ENCODE results near the gene METTL2B. TPM values are rescaled to one million over a fixed set of nuclear protein-coding genes. Genes with fewer than 3 reads are reported as not detected.

METTL2B gene
- total and polyA plus RNA-seq, 12 donors = 10.0 to 24.2 (median 19.4) TPM

DNA sequence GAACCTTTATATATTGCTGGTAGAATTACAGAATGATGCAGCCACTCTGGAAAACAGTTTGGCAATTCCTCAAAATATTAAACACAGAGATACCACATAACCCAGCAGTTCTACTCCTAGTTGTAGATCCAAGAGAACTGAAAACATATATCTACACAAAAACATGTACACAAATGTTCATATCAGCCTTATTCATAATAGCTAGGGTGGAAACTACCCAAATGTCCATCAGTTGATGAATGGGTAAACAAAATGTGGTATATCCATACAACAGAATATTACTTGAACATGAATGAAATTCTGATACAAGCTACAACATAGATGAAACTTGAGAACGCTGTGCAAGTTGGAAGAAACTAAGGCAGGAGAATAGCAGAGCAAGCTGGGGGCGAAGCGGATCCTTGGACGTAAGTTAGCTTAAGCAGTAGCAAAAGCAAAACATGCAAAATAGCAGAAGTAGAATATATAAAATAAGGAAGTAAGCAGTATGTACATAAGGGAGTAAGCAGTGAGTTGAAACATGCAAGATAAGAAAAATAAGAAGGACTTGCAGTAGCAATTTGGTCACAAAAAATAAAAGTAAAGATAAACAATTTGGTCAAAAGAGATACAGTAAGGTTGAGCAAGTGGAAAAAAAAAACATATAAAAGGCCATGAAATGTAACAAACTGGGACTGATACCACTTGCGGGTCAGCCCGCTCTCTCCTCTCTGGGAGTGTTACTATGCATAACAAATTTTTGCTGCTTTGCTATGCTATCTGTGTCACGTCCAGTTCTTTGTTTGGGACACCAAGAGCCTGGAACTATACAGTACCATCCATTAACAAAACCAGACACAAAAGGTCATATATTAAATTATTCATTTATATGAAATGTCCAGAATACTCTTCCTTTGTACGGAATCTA lies 38.9 kb upstream of the METTL2B start:
- TF ChIP-seq CTCF (IDR thresholded peaks at IDR 0.05) = no peak
- H3K36me3 ChIP-seq = no peaks in the 10 kb centered on the region
- no peak overlapping the region for H3K4me3 ChIP-seq
- ATAC-seq (no peak), DNase-seq (no peak)
- H3K4me1 ChIP-seq = peaks cover 0 to 16% (median 0%) of the 10 kb centered on the region in 9 donors
- 86 to 90% methylated on average over 8 of the region's 8 CpGs for WGBS, 2 donors
- H3K9me3 ChIP-seq = no peaks in the 10 kb centered on the region
- peak overlapping the region in 1 of 10 donors; percentile 85 for H3K27ac ChIP-seq
- intact Hi-C loops (cut with DNase I) = no loop called here
- H3K27me3 ChIP-seq = no peaks in the 10 kb centered on the region

DNA sequence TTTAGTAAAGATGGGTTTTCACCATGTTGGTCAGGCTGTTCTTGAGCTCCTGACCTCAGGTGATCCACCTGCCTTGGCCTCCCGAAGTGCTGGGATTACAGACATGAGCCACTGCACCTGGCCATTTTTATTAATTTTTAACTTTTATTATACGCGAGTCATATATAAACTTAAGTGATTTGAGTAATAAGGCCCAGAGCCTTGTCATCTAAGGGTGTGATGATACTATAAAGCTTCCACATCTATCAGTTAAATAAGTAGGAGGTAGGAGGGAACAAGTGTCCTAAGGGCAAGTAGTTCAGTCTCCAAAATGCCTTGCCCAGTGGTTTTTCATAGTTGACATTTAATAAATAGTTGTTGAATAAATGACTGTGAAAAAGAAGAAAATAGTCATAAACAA lies 34.2 kb upstream of the METTL2B start:
- Histone ChIP-seq H3K4me3 (no peak overlapping the region), H3K27me3 (no peaks in the 10 kb centered on the region), H3K9me3 (no peaks in the 10 kb centered on the region), H3K4me1 (peaks cover 0 to 17% (median 0%) of the 10 kb centered on the region in 9 donors), H3K27ac (no peak overlapping the region), H3K36me3 (no peaks in the 10 kb centered on the region)
- intact Hi-C loops (cut with DNase I) = no loop called here
- ATAC-seq (no peak), DNase-seq (no peak)
- no peak for TF ChIP-seq CTCF (IDR thresholded peaks at IDR 0.05)
- WGBS, 2 donors = 92 to 94% methylated on average over 3 of the region's 3 CpGs

DNA sequence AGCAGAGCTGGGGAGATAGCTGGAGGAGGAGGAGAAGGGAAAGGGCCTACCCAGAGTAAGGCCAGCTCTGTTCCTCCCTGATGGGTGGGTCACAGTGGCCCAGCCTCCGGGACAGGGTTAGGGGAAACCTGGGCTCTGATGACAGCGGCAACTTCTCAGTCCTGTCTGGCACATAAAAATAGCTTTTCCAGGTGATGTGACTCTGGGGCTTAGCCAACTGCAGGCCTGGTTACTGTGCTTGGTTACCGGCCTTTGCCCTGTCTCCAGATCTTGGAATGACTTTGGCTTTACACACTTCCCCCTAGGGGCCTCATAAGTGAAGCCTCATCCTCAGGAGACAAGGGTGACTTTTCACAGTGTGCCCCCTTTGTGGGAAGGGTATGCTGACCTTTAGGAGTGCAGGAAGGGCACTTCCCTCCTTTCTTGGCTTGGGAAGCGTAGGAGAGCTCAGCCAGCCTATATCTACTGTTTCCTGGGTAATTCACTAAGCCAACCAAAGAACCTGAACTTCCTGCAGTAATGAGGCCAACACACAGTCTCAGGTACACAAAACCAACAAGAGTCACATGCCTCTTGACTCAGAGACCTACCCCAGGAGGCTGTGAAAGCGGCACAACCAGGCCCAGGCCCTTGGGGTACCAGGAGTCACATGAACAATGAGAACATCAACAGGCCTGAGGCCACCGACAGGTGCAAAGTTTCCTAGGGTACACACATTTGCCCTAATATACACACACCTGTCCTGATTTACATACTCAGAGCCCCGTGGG lies 32.5 kb upstream of the METTL2B start:
- WGBS, 2 donors = 67 to 76% methylated on average over 7 of the region's 7 CpGs
- H3K4me3 ChIP-seq = no peak overlapping the region
- no peaks in the 10 kb centered on the region for H3K36me3 ChIP-seq
- intact Hi-C loops (cut with DNase I) = no loop called here
- no peak overlapping the region for H3K27ac ChIP-seq
- no peaks in the 10 kb centered on the region for H3K9me3 ChIP-seq
- no peak for DNase-seq
- no peaks in the 10 kb centered on the region for H3K27me3 ChIP-seq
- H3K4me1 ChIP-seq = peaks cover 0 to 12% (median 0%) of the 10 kb centered on the region in 9 donors
- no peak for TF ChIP-seq CTCF (IDR thresholded peaks at IDR 0.05)
- peak in 2 of 8 donors; percentile 48 to 62 for ATAC-seq

- TF ChIP-seq CTCF (IDR thresholded peaks at IDR 0.05) = no peak
- Histone ChIP-seq H3K4me3 (no peak overlapping the region), H3K27ac (peak overlapping the region in 3 of 10 donors; percentile 8 to 51 (median 46)), H3K9me3 (no peaks in the 10 kb centered on the region), H3K36me3 (no peaks in the 10 kb centered on the region), H3K27me3 (no peaks in the 10 kb centered on the region), H3K4me1 (peaks cover 0 to 16% (median 0%) of the 10 kb centered on the region in 9 donors)
- peak in 7 of 8 donors; percentile 21 to 78 (median 56) for ATAC-seq
- WGBS, 2 donors = 29 to 40% methylated on average over 5 of the region's 5 CpGs
- peak in 1 of 2 donors; percentile 20 for DNase-seq
- intact Hi-C loops (cut with DNase I) = no loop called here
Measured at GRCh38 chr7:128446306-128446705, 30.2 kb upstream of the METTL2B start.

Data from heart right ventricle (tissue), 16 donors.